Measurements from ENCODE around the gene MRGPRD.

The MRGPRD gene

GRCh38 chr11:68932933-68933577, 47.7 kb downstream of the MRGPRD start:
- no peaks in the 10 kb centered on the region for H3K27me3 ChIP-seq (ENCODE audit: insufficient read depth, low read length, poor library complexity, severe bottlenecking)
- H3K9ac ChIP-seq (ENCODE audit: low read depth, low read length, poor library complexity, severe bottlenecking) = no peak overlapping the region
- TF ChIP-seq EZH2phosphoT487 (IDR thresholded peaks at IDR 0.05; ENCODE audit: borderline replicate concordance) (no peak), CTCF (conservative IDR thresholded peaks at IDR 0.05; ENCODE audit: low read length) (no peak)
- H3K79me2 ChIP-seq (ENCODE audit: insufficient read depth, low read length) = no peaks in the 10 kb centered on the region
- H3K36me3 ChIP-seq (ENCODE audit: insufficient read depth, low read length) = peaks cover 59% of the 10 kb centered on the region; the same call in 1 of the 2 replicates
- no peak overlapping the region for H3K4me3 ChIP-seq (ENCODE audit: low read length, poor library complexity, severe bottlenecking)
- H2AFZ ChIP-seq (ENCODE audit: low read length) = no peak overlapping the region
- no peaks in the 10 kb centered on the region for H3K9me3 ChIP-seq (ENCODE audit: insufficient read depth, low read depth, low read length)
- no peaks in the 10 kb centered on the region for H3K9me2 ChIP-seq (replicated peaks; ENCODE audit: low read depth, low read length)
- H3K4me2 ChIP-seq (ENCODE audit: low read depth, low read length, poor library complexity, severe bottlenecking) = no peak overlapping the region
- H3K4me1 ChIP-seq (ENCODE audit: insufficient read depth, low read length, poor library complexity, severe bottlenecking) = no peaks in the 10 kb centered on the region
- H4K20me1 ChIP-seq (ENCODE audit: insufficient read depth, low read length, poor library complexity, severe bottlenecking) = no peaks in the 10 kb centered on the region
- no peaks in the 10 kb centered on the region for H3F3A ChIP-seq (ENCODE audit: low read depth)

DNA sequence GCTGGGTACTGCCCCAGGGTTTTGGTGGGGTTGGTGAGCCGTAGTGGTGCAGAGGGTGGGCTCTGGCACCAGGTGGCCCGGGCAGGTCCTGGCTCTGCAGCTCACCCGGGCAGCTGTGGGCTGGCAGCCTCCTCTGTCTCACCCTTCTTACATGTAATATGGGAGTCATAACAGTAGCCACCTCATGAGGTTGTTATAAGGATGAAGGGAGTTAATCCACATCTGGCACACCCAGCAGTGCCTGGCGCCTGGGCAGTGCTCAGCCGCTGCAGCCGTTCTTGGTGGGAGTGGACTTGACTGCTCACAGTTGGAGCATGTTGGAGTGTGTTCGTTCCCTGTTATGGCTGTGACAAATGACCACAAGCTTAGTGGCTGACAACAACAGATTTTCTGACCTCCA, 48.4 kb downstream of the MRGPRD start:
- Histone ChIP-seq H3K9ac (ENCODE audit: low read depth, low read length, poor library complexity, severe bottlenecking) (no peak overlapping the region), H3K4me1 (ENCODE audit: insufficient read depth, low read length, poor library complexity, severe bottlenecking) (no peaks in the 10 kb centered on the region), H3K9me3 (ENCODE audit: insufficient read depth, low read depth, low read length) (no peaks in the 10 kb centered on the region), H3K36me3 (ENCODE audit: insufficient read depth, low read length) (peaks cover 63% of the 10 kb centered on the region; the same call in 1 of the 2 replicates), H3K27me3 (ENCODE audit: insufficient read depth, low read length, poor library complexity, severe bottlenecking) (no peaks in the 10 kb centered on the region), H4K20me1 (ENCODE audit: insufficient read depth, low read length, poor library complexity, severe bottlenecking) (no peaks in the 10 kb centered on the region), H3K79me2 (ENCODE audit: insufficient read depth, low read length) (no peaks in the 10 kb centered on the region), H3F3A (ENCODE audit: low read depth) (no peaks in the 10 kb centered on the region), H3K4me2 (ENCODE audit: low read depth, low read length, poor library complexity, severe bottlenecking) (no peak overlapping the region), H3K9me2 (replicated peaks; ENCODE audit: low read depth, low read length) (no peaks in the 10 kb centered on the region), H2AFZ (ENCODE audit: low read length) (no peak overlapping the region), H3K4me3 (ENCODE audit: low read length, poor library complexity, severe bottlenecking) (no peak overlapping the region)
- no peak for TF ChIP-seq EZH2phosphoT487 (IDR thresholded peaks at IDR 0.05; ENCODE audit: borderline replicate concordance)
- TF ChIP-seq CTCF (conservative IDR thresholded peaks at IDR 0.05; ENCODE audit: low read length) = no peak

DNA sequence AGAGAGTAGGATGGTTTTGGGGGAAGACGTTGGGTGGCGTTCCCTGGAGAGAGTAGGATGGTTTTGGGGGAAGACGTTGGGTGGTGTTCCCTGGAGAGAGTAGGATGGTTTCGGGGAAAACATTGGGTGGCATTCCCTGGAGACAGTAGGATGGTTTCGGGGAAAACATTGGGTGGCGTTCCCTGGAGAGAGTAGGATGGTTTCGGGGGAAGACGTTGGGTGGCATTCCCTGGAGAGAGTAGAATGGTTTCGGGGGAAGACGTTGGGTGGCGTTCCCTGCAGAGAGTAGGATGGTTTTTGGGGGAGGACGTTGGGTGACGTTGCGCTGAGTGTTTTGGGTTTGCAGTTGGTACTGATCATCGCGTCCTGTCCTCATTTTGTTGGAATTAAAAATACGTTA, 48.9 kb downstream of the MRGPRD start:
- peaks cover 63% of the 10 kb centered on the region; the same call in 1 of the 2 replicates for H3K36me3 ChIP-seq (ENCODE audit: insufficient read depth, low read length)
- H3K79me2 ChIP-seq (ENCODE audit: insufficient read depth, low read length) = no peaks in the 10 kb centered on the region
- no peak overlapping the region for H2AFZ ChIP-seq (ENCODE audit: low read length)
- H3K9me2 ChIP-seq (replicated peaks; ENCODE audit: low read depth, low read length) = no peaks in the 10 kb centered on the region
- H3K4me2 ChIP-seq (ENCODE audit: low read depth, low read length, poor library complexity, severe bottlenecking) = no peak overlapping the region
- no peaks in the 10 kb centered on the region for H4K20me1 ChIP-seq (ENCODE audit: insufficient read depth, low read length, poor library complexity, severe bottlenecking)
- no peak overlapping the region for H3K9ac ChIP-seq (ENCODE audit: low read depth, low read length, poor library complexity, severe bottlenecking)
- no peaks in the 10 kb centered on the region for H3K9me3 ChIP-seq (ENCODE audit: insufficient read depth, low read depth, low read length)
- H3F3A ChIP-seq (ENCODE audit: low read depth) = no peaks in the 10 kb centered on the region
- H3K4me1 ChIP-seq (ENCODE audit: insufficient read depth, low read length, poor library complexity, severe bottlenecking) = no peaks in the 10 kb centered on the region
- no peaks in the 10 kb centered on the region for H3K27me3 ChIP-seq (ENCODE audit: insufficient read depth, low read length, poor library complexity, severe bottlenecking)
- TF ChIP-seq EZH2phosphoT487 (IDR thresholded peaks at IDR 0.05; ENCODE audit: borderline replicate concordance) = no peak
- TF ChIP-seq CTCF (conservative IDR thresholded peaks at IDR 0.05; ENCODE audit: low read length) = no peak
- H3K4me3 ChIP-seq (ENCODE audit: low read length, poor library complexity, severe bottlenecking) = no peak overlapping the region

All from Loucy (cell line).